Smooth muscle cell (in vitro differentiated cells): ENCODE measurements around the gene C2orf72. TPM values are rescaled to one million over a fixed set of nuclear protein-coding genes. Genes with fewer than 3 reads are reported as not detected.
"Not testable (repeated sequence)": the region's sequence is repeated elsewhere in the genome, so short reads cannot be mapped to it uniquely, and the experiment has no call there.

Source experiments
- DNase-seq: peaks from one replicate; lab custom pipeline; 2025; ENCODE audit not compliant: unreplicated experiment; lab: John Stamatoyannopoulos, UW
- H2AFZ ChIP-seq: fragments of 200-600 bp; sonication (generic); 2 replicates; pipeline ENCODE4 v1.6.0; 2016; ENCODE audit warnings: antibody characterized with exemption, low read depth, mild to moderate bottlenecking
- H3F3A ChIP-seq: fragments of 200-600 bp; sonication (generic); 2 replicates; pipeline ENCODE4 v1.6.0; 2017; ENCODE audit warnings: antibody characterized with exemption, low read depth
- H3K27ac ChIP-seq: fragments of 200-600 bp; sonication (generic); 2 replicates; pipeline ENCODE4 v1.5.1; 2016; ENCODE audit warnings: low read depth, mild to moderate bottlenecking
- H3K27me3 ChIP-seq: fragments of 200-600 bp; sonication (generic); 2 replicates; pipeline ENCODE4 v1.6.1; 2016; ENCODE audit warnings: low read depth, mild to moderate bottlenecking
- H3K36me3 ChIP-seq: fragments of 200-600 bp; sonication (generic); 2 replicates; pipeline ENCODE4 v1.5.1; 2016; ENCODE audit warnings: low read depth
- H3K4me1 ChIP-seq: fragments of 200-600 bp; sonication (generic); 2 replicates; pipeline ENCODE4 v1.5.1; 2016; ENCODE audit warnings: low read depth
- H3K4me2 ChIP-seq: fragments of 200-600 bp; sonication (generic); 2 replicates; pipeline ENCODE4 v1.6.0; 2016; ENCODE audit warnings: mild to moderate bottlenecking
- H3K4me3 ChIP-seq: fragments of 200-600 bp; sonication (generic); 2 replicates; pipeline ENCODE4 v1.5.1; 2016; ENCODE audit warnings: mild to moderate bottlenecking
- H3K79me2 ChIP-seq: fragments of 200-600 bp; sonication (generic); 2 replicates; pipeline ENCODE4 v1.6.0; 2016; ENCODE audit warnings: low read depth, mild to moderate bottlenecking
- H3K9ac ChIP-seq: fragments of 200-600 bp; sonication (generic); 2 replicates; pipeline ENCODE4 v1.6.0; 2016; ENCODE audit warnings: low read depth
- H3K9me3 ChIP-seq: fragments of 200-600 bp; sonication (generic); replicated peaks from 2 replicates; pipeline ENCODE4 v1.5.1; 2016; ENCODE audit warnings: low read depth
- H4K20me1 ChIP-seq: fragments of 200-600 bp; sonication (generic); 2 replicates; pipeline ENCODE4 v1.6.0; 2016; ENCODE audit warnings: low read depth
- CTCF ChIP-seq: fragments of 200-600 bp; sonication (generic); IDR thresholded peaks from 2 replicates; pipeline ENCODE4 v1.5.1; 2017; ENCODE audit warnings: borderline replicate concordance, mild to moderate bottlenecking, antibody characterized with exemption; ENCODE audit not compliant: insufficient read depth, poor library complexity, severe bottlenecking
- WGBS: methylation state at CpG from one replicate; pipeline ENCODE4 v1.1.7; 2016; ENCODE audit warnings: low lambda C conversion rate; 5-methylcytosine and 5-hydroxymethylcytosine counted together
- polyA plus RNA-seq: library from polyadenylated mRNA; unstranded; fragments of >200 nt; fragmentation: Nextera tagmentation; extraction: Ambion mirVana; gene quantifications from 2 replicates; pipeline ENCODE4 v1.2.1, GENCODE V29; 2016
- total RNA-seq: library from RNA; depleted of rRNA; stranded (reverse); fragments of >200 nt; gene quantifications from 2 replicates; pipeline ENCODE4 v1.2.3, GENCODE V29; 2014

Gene C2orf72
- total and polyA plus RNA-seq, 2 experiments from 2014 or later: 0.48 to 1.2 TPM

GRCh38 chr2:231016566-231017230 is 20.6 kb upstream of the C2orf72 start:
- TF ChIP-seq CTCF: no peak
- no peak for DNase-seq
- Histone ChIP-seq H3K79me2 (no peaks in the 10 kb centered on the region), H3K4me3 (no peak overlapping the region), H3K9ac (no peak overlapping the region), H3K27ac (no peak overlapping the region), H3F3A (no peaks in the 10 kb centered on the region), H4K20me1 (no peaks in the 10 kb centered on the region), H3K9me3 (no peaks in the 10 kb centered on the region), H2AFZ (no peak overlapping the region), H3K4me2 (no peak overlapping the region), H3K27me3 (peaks cover 9% of the 10 kb centered on the region), H3K36me3 (no peaks in the 10 kb centered on the region), H3K4me1 (no peaks in the 10 kb centered on the region)
- 90% methylated on average over 6 of the region's 6 CpGs for WGBS

- Histone ChIP-seq H4K20me1 (no peaks in the 10 kb centered on the region), H2AFZ (no peak overlapping the region), H3K9ac (no peak overlapping the region), H3K4me2 (no peak overlapping the region), H3K27ac (no peak overlapping the region), H3K9me3 (no peaks in the 10 kb centered on the region), H3K36me3 (no peaks in the 10 kb centered on the region), H3K4me1 (no peaks in the 10 kb centered on the region), H3F3A (no peaks in the 10 kb centered on the region), H3K79me2 (no peaks in the 10 kb centered on the region), H3K27me3 (peaks cover 9% of the 10 kb centered on the region), H3K4me3 (no peak overlapping the region)
- 84% methylated on average over 4 of the region's 4 CpGs for WGBS
- TF ChIP-seq CTCF: no peak
- no peak for DNase-seq
Observed at GRCh38 chr2:231017231-231017598, 20.1 kb upstream of the C2orf72 start.

- WGBS: 97% methylated on average over 3 of the region's 3 CpGs
- Histone ChIP-seq H2AFZ (no peak overlapping the region), H3K27me3 (no peaks in the 10 kb centered on the region), H3K27ac (no peak overlapping the region), H3K4me3 (no peak overlapping the region), H3K79me2 (no peaks in the 10 kb centered on the region), H4K20me1 (no peaks in the 10 kb centered on the region), H3K4me1 (no peaks in the 10 kb centered on the region), H3F3A (no peaks in the 10 kb centered on the region), H3K36me3 (no peaks in the 10 kb centered on the region), H3K4me2 (no peak overlapping the region), H3K9ac (no peak overlapping the region), H3K9me3 (no peaks in the 10 kb centered on the region)
- TF ChIP-seq CTCF: no peak
- no peak for DNase-seq
Observed at GRCh38 chr2:231018184-231018583, 19.1 kb upstream of the C2orf72 start.

- H3K27me3 ChIP-seq, H3K4me1 ChIP-seq, H3K4me3 ChIP-seq, H3K27ac ChIP-seq, H3K9ac ChIP-seq, H4K20me1 ChIP-seq, H3K79me2 ChIP-seq, DNase-seq, H2AFZ ChIP-seq, H3K36me3 ChIP-seq, H3F3A ChIP-seq, H3K9me3 ChIP-seq, H3K4me2 ChIP-seq: not testable (repeated sequence)
- 98% methylated on average over 3 of the region's 3 CpGs for WGBS
Observed at GRCh38 chr2:231025059-231025458, 12.3 kb upstream of the C2orf72 start.
